IPS DF 4.7 (cell line): Measurements from ENCODE around the gene CCNH.

Experiments
- DNase-seq: peaks from one replicate; pipeline ENCODE4 v3.0.0-alpha.2; 2013; ENCODE audit warnings: low spot score; ENCODE audit errors: extremely low read depth

Gene CCNH

GRCh38 chr5:87361536-87362213, 51.1 kb downstream of the CCNH start:
- DNase-seq: no peak

- no peak for DNase-seq
Measured at GRCh38 chr5:87361031-87361445, 51.7 kb downstream of the CCNH start.

GRCh38 chr5:87360132-87360531, 52.6 kb downstream of the CCNH start:
- no peak for DNase-seq

GRCh38 chr5:87359106-87359505, 53.6 kb downstream of the CCNH start:
- DNase-seq: no peak

- no peak for DNase-seq
Measured at GRCh38 chr5:87354496-87354895, 58.2 kb downstream of the CCNH start.

- no peak for DNase-seq
Measured at GRCh38 chr5:87347841-87348240, 64.9 kb downstream of the CCNH start.

GRCh38 chr5:87347272-87347671, 65.5 kb downstream of the CCNH start:
- no peak for DNase-seq
